ENCODE results near the gene ABO.
"Not testable (repeated sequence)": the region's sequence is repeated elsewhere in the genome, so short reads cannot be mapped to it uniquely, and the experiment has no call there.

The ABO gene

GRCh38 chr9:133275105-133276000 lies at the start of gene ABO:
TSS of gene ABO (minus strand) at chr9:133275201.
- no peak for DNase-seq

GRCh38 chr9:133323991-133324703 lies 49.1 kb upstream of the ABO start:
- DNase-seq: no peak

DNA sequence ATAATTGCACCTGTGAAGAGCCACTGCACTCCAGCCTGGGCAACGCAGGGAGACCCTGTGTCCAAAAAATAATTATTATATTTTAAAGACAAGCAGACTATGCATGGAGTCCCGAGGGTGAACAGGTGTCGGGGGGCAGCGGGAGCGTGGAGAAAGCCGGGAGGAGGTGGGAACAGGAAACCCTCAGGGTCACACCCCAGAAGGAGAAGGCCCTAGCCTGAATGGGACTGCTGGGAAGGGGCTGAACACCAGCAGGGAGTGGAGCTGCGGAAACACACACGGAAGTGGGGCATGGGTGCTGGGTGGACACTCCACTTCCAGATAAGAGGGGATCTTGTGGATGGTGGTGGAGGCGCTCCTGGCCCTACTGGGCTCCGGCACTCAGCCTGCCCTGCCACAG lies 48.2 kb upstream of the ABO start:
- no peak for DNase-seq

GRCh38 chr9:133322701-133323100 lies 47.7 kb upstream of the ABO start:
- DNase-seq: no peak

GRCh38 chr9:133321411-133321935 lies 46.5 kb upstream of the ABO start:
- DNase-seq: no peak

DNA sequence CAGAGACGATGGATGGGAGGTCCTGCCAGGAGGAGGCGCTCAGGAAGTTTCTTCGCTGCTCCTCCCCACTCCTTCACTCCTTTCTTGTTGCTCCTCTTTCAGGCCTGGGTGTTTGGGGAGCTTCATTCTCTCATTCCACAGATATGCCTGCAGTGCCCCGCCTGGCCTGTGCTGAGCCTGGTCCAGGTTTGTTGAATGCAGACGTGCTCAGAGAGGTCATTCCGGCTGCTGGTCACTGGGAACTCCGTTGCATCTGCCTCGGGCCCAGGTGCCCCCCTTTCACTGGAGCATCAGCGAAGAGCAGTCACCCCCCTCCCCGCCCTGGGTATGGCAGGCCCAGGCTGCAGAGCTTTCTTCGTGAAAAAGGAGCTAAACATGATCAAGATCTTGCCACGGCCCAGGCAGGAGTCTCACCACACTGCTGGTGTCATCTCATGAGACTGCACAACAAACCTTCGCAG lies 45.5 kb upstream of the ABO start:
- no peak for DNase-seq

- not testable (repeated sequence) for DNase-seq
These were observed 42.5 kb upstream of the ABO start for GRCh38 chr9:133317551-133317950.

GRCh38 chr9:133315997-133316396 lies 41.0 kb upstream of the ABO start:
- no peak for DNase-seq

DNA sequence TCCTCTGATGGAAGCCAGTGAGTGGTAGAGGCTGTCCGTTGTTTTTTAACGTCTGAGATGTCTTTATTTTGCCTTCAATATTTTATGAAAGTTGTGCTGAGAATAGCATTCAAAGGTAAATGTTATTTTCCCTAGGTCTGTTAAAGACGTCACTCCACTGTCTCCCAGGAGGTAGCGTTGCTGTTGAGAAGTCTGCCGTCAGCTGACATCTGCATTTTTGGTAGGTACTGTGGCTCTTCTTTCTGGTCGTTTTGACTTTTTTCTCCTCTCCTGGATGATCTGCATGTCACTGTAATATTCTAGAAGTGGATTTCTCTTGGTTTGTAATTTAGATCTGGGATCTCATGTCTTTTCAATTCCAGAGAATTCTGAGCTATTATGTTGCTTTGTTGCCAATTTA lies 34.6 kb upstream of the ABO start:
- no peak for DNase-seq

- DNase-seq: no peak
These were observed 32.3 kb upstream of the ABO start for GRCh38 chr9:133307301-133307700.

- DNase-seq: no peak
These were observed 31.5 kb upstream of the ABO start for GRCh38 chr9:133306242-133307204.

- DNase-seq: no peak
These were observed 30.7 kb upstream of the ABO start for GRCh38 chr9:133305731-133306130.

DNA sequence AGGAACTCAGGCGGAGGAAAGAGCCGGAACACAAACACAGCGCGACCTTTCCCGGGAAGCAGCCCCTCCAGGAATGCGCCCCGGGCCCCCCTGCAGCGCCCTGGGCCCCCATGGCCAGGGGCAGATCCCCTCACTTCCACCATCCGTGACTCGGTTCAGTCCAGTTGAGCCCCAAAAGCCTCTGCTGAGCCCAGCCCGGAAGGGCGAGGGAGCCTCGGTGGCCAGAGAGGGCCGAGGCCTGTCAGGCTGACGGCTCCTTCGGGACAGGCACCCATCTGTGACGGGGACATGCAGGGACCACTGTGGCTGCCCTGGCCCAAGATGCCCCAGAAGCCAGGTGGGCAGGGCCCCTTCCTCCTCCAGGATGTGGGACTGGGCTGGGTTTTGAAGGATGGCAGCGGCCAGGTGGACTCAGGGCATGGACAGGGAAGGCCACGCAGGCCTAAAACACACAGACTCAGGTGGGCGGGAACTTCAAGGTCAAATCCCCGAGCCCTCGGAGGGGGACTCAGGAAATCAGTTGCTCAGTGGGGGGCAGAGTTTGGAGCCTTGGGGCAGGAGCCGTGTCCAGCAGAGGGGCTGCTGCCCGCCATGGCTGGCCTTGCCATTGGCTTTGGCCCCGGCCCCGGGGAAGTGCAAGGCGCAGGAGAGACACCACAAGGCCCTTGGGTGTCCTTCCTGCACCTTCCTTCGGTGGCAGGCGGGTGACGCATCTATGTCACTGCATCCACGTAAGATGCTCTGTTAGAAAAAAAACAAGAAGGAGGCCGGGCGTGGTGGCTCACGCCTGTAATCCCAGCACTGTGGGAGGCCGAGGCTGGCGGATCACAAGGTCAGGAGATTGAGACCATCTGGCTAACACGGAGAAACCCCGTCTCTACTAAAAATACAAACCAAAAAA lies 29.7 kb upstream of the ABO start:
- DNase-seq: no peak

GRCh38 chr9:133304158-133304470 lies 29.1 kb upstream of the ABO start:
- DNase-seq: no peak

GRCh38 chr9:133303266-133304157 lies 28.5 kb upstream of the ABO start:
- DNase-seq: no peak

DNA sequence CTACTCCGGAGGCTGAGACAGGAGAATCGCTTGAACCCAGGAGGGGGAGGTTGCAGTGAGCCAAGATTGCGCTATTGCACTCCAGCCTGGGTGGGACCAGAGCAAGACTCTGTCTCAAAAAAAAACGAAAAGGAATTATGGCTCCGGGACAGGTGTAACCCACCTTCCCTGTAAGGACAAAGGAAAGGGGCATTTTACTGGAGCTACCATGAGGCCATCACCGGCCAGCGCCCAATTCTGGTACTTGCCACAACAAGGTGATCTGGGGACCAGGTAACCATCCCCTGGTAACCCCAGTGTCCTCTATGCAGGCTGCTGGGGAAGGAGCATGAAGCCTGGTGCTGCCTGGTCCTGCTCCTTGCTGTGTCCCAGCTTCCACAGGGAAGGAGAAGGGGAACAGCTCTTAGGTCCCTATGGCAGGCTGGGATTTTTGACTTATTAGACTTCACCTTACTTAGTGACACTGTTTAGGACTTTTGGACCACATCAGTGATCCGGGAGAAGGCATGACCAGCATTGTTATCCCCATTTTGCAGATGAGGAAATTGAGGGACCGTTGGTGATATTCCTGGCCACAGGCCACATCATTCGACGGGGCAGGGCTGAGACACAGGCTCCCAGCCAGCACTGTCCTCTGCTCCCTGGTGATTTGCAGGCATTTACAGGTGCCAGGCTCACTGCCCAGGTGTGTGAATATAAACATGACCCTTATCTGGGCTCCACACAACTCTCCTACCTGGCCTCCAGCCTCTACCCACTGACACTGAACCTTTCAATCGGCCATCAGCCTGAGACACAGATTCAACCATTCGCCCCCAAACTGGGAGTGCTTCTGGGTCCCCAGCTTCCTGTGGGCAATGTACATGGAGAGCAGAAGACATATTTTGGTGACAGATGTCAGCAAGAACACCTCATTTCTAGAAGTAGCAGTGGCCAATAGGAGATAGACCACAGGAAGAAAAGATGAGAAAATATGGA lies 26.5 kb upstream of the ABO start:
- no peak for DNase-seq

- DNase-seq: not testable (repeated sequence)
These were observed 25.0 kb upstream of the ABO start for GRCh38 chr9:133299996-133300395.

DNA sequence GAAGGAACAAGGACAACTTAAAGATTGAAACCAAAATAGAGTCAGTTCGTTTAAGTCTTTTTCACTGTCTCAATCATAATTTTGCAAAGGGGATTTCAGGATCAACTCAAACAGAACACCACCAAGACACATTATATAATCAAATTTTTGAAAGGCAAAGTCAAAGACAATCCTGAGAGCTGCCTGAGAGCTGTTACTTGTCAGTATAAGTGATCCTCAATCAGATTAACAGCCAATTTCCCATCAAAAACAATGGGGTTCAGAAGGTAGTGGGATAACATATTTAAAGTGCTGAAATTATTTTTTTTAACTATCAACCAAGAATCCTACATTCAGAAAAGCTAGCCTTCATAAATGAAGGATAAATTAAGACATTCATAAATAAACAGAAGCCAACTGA lies 19.3 kb upstream of the ABO start:
- no peak for DNase-seq

GRCh38 chr9:133290751-133291302 lies 15.8 kb upstream of the ABO start:
- no peak for DNase-seq
